Fibroblast of lung (primary cell): ENCODE data around the gene EBF4.

ENCODE experiments used
- CTCF ChIP-seq, 2 donors: IDR thresholded peaks in 1 of 2; conservative IDR thresholded peaks in 1 of 2; 1 replicate in 1 of 2; 2 replicates in 1 of 2; pipeline ENCODE4 v1.5.1; 2011 to 2012; ENCODE audit warnings: low read length in 2 of 2, control low read depth in 1 of 2, inconsistent platforms in 1 of 2, low read depth in 1 of 2, mild to moderate bottlenecking in 1 of 2
- EZH2 ChIP-seq: IDR thresholded peaks from 2 replicates; pipeline ENCODE4 v1.5.1; 2012; ENCODE audit warnings: low read length, control low read depth, mild to moderate bottlenecking; ENCODE audit errors: missing control alignments

GRCh38 chr20:2656471-2657117 is 36.0 kb upstream of the EBF4 start:
- TF ChIP-seq CTCF (conservative IDR thresholded peaks at IDR 0.05 in 1 of 2, IDR thresholded peaks at IDR 0.05 in 1 of 2; ENCODE audit: low read depth in 1 of 2, low read length in 2 of 2) (no peak), EZH2 (no peak)
